HG02943 (cell line): ENCODE measurements around the gene SLC16A8.

Experiments
- ATAC-seq: cut with Tn5 transposase; IDR thresholded peaks from one replicate; pipeline ENCODE4 v1.9.1; 2021; ENCODE audit warnings: mild to moderate bottlenecking, low read depth, moderate library complexity; ENCODE audit not compliant: unreplicated experiment

Gene SLC16A8

DNA sequence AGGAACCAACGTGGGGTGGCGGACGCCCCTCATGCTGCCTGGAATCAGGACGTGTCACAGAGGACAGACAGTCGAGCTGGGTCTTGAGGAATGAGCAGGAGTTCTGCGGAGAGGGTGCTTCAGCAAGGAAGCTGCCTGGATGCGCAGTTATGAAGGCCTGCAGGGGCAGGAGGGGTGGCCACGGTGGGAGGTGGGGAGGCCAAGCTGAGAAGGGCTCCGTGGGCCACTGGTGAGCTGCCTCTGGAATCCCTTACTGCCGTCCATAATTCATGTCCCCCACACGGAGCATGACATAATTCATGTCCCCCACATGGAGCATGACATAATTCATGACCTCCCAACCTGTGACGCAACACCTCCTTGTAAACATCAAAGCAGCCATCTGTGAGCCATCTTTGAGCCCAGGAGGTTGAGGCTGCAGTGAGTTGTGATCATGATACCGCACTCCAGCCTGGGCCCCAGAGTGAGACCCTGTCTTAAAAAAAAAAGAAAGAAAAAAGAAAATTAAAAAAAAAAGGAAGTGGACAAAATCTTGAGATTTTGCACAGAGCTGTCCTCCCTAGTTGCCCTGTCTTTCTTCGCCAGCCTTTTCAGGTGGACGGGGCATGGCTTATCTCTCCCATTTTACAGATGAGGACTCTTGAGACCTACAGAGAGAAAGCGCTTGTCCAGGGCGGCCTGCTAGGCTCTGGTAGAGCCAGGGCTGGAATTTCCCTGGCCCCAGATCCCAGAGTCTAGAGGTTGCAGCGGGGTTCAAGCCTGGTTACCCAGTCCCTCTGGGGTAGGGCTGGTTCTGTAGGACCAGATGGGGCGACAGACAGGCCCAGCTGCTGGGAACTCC is 51.1 kb downstream of the SLC16A8 start:
- ATAC-seq, result no peak

DNA sequence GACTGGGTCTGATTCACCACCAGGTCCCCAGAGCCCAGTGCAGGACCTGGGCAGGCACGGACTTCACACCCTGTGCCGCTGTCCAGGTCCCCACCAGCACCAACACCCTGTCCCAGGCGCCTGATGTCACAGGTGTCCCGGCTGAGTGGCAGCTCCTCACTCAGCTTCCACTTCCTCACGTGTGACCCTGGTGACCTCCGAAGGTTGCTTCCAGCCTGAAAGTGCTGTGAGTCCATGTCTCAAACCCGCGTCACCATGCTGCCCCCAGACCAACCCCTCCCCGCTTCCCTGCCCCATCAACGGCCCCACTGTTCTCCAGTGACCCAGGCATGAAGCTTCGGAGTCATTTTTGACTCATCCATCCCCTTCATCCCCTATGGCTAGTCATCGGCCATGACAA is 52.5 kb downstream of the SLC16A8 start:
- ATAC-seq, result no peak

DNA sequence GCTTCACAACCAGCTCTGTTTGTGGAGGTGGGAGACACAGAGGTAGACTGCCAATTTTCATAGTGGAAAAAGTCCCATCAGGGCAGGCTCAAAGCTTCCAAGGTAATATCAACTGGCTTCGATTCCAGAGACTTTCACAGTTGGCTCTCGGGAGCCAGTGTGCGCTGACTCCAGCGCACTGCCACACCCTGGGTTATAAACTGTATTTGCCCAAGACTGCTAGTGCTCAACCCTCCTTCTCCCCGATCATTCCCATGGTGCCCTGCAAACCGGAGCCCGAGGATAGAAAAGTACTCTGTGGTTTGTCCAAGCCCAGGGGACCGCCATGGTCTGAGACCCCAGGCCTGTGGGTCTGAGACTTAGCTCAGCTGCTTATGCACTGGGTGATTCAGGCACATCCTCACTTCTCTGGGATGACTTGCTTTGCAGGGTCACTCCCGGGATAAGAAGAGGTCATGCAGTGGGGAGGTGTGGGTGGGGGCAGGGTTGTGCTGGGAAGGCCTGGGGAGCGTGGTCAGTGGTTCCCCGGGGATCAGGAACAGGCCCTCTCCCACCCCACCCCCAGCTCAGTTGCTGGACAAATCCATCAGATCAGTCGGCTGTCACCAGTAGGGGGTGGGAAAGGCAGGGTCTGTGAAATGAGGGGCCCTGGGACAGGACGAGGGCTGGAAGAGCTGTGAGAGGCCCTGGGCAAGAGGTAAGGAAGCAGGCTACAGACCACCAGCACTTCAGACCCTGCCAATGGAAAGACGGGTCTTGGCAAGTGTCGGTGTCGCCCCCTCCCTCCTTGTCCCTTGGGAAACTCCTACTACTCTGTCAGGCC is 53.5 kb downstream of the SLC16A8 start:
- ATAC-seq, result no peak

DNA sequence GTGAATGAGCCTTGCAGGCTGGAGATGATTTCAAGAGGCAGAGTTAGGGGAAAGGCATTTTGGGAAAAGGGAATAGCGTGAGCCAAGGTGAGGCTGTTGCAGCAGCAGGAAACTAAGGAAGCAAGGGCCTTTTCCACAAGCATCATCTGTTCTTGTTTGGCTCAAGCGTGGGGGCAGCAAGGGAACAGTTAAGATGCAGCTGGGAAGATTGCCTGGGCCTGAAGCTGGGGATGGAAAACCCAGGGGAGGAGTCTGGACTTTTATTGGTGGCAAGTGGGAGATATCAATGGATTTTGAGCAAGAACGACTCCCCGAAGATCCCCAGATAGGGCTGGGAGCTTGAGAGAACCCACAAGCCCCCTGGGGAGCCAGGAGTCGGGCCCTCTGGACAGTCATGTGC is 54.1 kb downstream of the SLC16A8 start:
- ATAC-seq, result no peak

DNA sequence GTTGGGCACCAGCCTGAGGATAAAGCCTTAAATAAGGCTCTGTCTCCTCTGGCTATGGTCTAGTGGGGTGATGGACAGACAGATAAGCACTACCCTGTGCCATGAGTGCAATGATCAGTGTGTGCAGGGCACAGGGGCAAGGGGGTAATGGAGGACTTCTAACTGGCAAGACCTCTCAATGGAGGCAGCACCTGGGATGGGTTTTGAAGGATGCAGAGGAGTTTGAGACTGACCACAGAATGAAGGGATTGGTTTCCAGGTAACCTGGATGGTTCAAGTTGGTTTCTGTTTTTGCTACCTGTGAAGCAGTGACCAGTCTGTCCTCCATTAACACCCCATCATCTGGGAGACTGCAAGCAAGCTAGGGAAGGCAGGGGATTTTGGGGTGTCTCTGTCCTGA is 54.6 kb downstream of the SLC16A8 start:
- no peak for ATAC-seq

DNA sequence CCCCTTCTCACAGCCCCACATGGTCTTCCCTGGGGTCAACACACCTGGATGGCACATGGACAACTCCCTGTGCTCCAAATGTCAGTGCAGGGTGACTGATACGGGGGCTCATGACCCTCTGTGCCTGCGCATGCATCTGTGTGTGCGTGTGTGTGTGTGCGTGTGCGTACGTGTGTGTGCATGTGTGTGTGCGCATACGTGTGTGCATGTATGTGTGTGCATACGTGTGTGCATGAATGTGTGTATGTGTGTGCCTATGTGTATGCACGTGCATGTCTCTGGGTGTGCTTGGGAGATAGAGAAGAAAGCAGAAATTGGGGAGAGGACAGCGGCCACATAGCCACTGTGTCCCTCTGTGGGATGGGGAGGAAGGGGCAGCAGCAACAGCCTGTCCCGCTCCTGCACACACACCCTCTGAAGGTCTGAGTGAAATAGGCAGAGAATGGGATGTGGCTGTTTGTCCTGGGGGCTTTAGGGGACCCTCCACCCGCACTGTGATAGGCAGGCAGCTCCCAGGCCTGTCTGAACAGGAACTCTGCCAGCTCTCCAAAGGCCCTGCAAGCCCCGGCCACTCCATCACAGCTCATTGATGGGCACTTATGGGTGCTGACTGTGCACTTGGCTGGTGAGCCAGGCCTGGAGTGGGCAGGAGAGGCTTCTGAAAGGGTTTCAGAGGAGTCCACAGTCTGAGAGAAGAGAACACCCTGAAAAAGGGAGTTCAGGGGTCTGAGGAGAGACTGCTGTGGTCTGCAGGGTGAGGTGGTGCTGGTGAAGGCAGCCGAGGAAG is 55.4 kb downstream of the SLC16A8 start:
- no peak for ATAC-seq
